HG03378 (cell line): ENCODE data around the gene SARS1.

ENCODE experiments used
- ATAC-seq: cut with Tn5 transposase; IDR thresholded peaks from one replicate; pipeline ENCODE4 v1.9.1; 2021; ENCODE audit warnings: mild to moderate bottlenecking, moderate library complexity; ENCODE audit not compliant: unreplicated experiment

Gene SARS1

DNA sequence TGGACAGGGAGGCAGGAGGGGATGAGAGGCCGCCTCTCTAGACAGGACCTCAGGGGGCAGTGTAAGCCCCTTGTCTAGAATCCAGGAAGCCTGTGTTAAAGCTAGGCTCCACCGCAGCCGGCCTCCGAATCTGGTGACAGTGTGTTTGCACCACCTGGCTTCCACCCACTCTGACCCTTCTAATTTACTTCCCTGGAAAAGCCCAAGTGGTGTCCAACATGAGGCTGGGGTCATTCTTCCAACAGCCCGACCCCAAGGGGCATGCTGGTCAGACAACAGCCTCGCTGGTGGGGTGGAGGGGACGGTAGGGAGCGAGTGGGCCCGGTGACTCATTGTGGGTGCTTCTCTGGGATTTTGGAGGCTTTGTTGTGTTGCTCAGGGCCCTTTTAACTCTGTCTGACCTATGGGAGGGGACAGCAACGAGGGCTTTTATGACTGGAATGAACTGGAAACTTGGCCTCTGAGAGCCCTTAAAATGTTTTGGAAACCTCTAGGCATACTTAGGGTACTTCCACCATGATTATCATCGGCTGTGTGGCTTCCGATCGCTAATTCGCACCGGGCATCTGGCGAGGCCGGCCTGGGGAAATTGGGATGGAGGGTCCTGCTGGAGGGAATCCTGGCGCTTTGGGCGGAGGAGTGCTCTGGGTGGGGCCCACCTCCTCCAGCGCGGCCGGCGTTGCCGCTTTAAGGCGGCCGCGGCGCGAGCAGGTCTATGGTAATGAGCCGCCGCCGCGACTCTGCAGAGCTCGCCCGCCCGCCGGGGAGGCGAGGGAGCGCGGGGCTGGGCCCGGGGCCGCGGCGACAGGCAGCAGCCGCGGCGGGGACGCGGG, 35.3 kb downstream of the SARS1 start, which contains the start of gene CELSR2:
TSS of gene CELSR2 (plus strand) at position 743 of the 833 bp plus-strand sequence. CDS start 541 bp downstream, outside the sequence.
- no peak for ATAC-seq

DNA sequence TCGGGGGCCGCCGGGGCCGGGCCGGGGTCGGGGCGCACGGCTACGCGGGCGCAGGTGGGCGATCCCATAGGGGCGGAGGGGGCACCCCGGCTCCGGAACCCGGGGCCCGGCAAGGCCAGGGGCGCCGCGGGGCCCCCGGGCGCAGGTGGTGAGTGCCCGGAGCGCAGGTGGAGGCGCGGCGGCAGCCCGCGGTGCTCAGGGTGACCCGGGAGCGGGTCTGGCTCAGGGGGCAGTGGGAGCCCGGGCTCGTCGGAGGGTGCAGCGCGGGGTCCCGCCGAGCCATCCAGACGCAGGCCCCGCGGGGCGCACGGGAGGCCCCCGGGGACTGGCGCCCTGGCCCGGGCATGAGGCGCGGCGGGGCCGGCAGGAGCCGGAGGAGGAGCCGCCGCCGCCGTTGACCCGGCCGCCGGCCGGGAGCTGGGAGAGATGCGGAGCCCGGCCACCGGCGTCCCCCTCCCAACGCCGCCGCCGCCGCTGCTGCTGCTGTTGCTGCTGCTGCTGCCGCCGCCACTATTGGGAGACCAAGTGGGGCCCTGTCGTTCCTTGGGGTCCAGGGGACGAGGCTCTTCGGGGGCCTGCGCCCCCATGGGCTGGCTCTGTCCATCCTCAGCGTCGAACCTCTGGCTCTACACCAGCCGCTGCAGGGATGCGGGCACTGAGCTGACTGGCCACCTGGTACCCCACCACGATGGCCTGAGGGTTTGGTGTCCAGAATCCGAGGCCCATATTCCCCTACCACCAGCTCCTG, 36.1 kb downstream of the SARS1 start:
- ATAC-seq: no peak

DNA sequence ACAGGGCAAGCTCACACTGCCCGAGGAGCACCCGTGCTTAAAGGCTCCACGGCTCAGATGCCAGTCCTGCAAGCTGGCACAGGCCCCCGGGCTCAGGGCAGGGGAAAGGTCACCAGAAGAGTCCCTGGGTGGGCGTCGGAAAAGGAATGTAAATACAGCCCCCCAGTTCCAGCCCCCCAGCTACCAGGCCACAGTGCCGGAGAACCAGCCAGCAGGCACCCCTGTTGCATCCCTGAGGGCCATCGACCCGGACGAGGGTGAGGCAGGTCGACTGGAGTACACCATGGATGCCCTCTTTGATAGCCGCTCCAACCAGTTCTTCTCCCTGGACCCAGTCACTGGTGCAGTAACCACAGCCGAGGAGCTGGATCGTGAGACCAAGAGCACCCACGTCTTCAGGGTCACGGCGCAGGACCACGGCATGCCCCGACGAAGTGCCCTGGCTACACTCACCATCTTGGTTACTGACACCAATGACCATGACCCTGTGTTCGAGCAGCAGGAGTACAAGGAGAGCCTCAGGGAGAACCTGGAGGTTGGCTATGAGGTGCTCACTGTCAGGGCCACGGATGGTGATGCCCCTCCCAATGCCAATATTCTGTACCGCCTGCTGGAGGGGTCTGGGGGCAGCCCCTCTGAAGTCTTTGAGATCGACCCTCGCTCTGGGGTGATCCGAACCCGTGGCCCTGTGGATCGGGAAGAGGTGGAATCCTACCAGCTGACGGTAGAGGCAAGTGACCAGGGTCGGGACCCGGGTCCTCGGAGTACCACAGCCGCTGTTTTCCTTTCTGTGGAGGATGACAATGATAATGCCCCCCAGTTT, 36.9 kb downstream of the SARS1 start:
- ATAC-seq: no peak

DNA sequence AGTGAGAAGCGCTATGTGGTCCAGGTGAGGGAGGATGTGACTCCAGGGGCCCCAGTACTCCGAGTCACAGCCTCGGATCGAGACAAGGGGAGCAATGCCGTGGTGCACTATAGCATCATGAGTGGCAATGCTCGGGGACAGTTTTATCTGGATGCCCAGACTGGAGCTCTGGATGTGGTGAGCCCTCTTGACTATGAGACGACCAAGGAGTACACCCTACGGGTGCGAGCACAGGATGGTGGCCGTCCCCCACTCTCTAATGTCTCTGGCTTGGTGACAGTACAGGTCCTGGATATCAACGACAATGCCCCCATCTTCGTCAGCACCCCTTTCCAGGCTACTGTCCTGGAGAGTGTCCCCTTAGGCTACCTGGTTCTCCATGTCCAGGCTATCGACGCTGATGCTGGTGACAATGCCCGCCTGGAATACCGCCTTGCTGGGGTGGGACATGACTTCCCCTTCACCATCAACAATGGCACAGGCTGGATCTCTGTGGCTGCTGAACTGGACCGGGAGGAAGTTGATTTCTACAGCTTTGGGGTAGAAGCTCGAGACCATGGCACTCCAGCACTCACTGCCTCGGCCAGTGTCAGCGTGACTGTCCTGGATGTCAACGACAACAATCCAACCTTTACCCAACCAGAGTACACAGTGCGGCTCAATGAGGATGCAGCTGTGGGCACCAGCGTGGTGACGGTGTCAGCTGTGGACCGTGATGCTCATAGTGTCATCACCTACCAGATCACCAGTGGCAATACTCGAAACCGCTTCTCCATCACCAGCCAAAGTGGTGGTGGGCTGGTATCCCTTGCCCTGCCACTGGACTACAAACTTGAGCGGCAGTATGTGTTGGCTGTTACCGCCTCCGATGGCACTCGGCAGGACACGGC, 37.8 kb downstream of the SARS1 start:
- no peak for ATAC-seq

DNA sequence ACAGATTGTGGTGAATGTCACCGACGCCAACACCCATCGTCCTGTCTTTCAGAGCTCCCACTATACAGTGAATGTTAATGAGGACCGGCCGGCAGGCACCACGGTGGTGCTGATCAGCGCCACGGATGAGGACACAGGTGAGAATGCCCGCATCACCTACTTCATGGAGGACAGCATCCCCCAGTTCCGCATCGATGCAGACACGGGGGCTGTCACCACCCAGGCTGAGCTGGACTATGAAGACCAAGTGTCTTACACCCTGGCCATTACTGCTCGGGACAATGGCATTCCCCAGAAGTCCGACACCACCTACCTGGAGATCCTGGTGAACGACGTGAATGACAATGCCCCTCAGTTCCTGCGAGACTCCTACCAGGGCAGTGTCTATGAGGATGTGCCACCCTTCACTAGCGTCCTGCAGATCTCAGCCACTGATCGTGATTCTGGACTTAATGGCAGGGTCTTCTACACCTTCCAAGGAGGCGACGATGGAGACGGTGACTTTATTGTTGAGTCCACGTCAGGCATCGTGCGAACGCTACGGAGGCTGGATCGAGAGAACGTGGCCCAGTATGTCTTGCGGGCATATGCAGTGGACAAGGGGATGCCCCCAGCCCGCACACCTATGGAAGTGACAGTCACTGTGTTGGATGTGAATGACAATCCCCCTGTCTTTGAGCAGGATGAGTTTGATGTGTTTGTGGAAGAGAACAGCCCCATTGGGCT, 38.6 kb downstream of the SARS1 start:
- no peak for ATAC-seq

DNA sequence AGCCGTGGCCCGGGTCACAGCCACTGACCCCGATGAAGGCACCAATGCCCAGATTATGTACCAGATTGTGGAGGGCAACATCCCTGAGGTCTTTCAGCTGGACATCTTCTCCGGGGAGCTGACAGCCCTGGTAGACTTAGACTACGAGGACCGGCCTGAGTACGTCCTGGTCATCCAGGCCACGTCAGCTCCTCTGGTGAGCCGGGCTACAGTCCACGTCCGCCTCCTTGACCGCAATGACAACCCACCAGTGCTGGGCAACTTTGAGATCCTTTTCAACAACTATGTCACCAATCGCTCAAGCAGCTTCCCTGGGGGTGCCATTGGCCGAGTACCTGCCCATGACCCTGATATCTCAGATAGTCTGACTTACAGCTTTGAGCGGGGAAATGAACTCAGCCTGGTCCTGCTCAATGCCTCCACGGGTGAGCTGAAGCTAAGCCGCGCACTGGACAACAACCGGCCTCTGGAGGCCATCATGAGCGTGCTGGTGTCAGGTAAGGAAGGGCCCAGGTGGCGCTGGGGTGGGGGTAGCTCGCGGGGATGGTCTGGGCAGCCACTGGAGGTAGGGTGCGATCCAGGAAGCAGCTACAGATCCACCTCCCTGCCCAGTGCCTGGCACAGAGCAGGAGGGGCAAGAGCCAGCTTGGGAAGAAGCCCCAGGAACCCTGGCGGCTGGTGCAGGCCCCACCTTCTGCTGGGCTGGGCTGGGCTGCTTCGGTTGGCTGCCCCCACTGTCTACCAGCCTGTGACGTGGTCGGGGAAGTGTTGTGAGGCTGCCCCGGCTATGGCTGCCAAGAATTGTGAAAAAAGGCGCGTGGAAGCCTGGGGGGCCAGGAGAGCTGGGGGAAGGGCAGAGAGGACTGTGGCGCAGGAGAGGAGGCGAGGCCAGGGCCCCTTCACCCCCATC, 39.4 kb downstream of the SARS1 start:
- no peak for ATAC-seq

DNA sequence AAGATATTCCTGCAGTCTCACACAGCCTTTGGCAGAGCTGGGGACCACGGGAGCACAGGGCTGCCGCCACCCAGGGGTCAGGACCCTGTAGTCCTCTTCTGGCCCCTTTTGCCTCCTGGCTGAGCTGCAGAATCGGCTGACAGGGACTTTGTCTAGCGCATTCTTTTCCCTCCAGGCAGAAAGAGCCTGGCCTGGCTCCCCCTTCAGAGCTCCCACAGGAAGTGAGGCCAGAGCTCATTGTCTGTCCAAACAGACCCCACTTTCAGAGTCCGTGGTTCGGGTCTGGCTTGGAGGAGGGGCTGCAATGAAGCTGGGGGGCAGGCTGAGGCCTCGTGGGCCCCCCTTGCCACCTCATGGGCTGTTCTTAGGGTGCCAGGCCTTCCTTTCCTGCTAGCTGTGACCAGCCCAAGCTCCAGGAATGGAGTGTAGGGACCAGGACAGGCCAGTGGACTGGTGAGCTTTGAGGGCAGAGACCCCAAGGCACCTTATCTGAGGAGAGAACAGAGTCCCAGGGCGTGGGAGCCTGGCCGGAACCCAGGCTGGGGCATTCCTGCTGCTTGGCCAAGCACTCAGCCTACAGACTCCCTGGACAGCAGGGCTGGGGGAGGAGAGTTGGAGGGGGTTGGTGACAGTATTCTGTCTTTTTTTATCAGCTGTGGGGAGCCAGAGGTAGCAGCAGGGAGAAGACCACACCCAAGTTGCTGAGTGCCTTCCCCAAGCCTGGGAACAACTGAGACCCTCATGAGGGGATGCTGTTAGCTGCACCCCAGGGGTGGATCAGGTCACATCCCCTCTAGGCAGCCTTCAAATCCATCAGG, 40.3 kb downstream of the SARS1 start:
- no peak for ATAC-seq

DNA sequence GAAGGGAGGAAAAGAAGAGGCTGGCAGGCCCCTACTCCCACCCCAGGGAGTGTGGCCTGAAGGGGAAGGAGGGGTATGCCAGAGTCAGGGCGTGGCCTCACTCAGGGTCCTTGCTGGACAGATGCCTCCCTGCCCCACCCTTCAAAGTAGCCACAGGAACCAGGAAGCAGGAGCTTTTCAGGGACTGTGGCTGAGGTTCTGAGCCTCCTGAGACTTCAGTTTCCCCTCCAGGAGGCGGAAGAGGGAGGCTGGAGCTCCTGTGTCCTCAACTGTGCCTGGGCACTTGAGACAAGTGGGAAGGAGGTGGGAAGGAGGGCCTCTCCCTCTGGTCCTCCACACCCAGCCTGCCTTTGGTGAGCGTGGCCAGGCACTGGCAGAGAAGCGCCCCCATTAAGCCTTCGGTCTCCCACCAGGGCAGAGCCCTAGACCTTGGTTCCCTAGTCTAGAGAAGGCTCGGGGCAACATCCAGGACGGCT, 40.9 kb downstream of the SARS1 start:
- no peak for ATAC-seq

DNA sequence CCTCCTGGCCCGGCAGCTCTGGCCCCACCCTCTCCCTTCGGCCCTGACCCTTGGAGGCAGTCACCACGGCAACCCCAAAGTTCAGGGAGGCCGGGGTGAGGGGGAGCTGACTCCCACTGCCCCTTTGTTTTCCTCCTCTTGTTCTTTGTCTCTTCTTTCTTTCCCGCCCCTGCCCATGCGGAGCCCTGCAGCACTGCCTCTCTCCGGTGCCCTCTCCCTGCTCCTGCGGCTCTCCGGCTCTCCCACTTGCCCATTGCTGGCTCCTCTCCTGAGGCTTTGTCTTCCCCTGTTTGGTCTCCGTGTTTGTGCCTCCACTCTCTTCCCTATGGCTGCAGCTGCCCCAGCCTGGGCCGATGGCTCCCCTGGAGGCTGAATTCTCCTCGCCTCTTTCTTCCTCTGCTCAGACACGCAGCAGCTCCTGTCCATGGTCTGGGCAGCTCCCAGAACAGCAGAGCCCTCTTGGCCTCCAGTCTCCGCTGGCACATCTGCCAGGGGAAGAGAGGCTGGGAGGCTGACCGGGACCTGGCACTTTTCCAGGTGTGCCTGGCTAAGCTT, 41.5 kb downstream of the SARS1 start:
- ATAC-seq: no peak

DNA sequence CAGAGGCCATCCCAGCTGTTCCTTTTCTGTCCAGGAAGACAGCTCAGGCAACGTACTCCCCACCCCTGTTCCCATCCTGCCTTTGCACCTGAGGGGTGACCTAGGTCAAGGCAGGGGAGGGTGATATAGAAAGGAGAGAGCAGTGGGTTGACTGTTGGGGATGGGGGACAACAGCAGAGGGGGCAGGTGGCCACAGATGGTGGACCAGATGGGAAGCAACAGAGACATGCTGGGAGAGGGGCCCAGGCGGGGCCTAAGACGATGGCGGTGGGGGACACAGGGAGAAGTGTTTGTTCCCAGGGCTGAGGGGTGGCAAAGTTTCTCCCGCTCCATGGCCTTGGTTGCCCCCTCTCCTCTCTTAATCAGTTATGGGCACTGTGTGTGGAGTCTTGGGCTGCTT, 42.0 kb downstream of the SARS1 start:
- ATAC-seq: no peak

DNA sequence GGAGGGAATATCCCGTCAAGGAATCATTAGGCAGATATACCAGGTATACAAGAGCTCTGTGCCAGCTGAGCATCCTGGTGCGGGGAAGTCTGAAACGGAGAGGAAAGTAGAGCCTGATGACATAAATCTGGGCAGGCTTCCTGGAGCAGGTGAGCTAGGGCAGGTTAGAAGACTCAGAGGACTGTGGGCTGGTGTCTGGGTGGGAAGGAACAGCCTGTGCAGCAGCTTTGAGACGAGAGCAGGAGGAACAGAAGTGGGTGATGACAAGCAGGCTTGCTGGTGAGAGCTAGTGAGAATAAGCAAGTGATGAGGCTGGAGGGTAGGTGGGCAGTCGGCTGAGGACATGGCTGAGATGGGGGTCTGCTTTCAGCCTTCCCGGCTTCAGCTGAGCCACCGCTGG, 42.4 kb downstream of the SARS1 start:
- ATAC-seq: no peak

DNA sequence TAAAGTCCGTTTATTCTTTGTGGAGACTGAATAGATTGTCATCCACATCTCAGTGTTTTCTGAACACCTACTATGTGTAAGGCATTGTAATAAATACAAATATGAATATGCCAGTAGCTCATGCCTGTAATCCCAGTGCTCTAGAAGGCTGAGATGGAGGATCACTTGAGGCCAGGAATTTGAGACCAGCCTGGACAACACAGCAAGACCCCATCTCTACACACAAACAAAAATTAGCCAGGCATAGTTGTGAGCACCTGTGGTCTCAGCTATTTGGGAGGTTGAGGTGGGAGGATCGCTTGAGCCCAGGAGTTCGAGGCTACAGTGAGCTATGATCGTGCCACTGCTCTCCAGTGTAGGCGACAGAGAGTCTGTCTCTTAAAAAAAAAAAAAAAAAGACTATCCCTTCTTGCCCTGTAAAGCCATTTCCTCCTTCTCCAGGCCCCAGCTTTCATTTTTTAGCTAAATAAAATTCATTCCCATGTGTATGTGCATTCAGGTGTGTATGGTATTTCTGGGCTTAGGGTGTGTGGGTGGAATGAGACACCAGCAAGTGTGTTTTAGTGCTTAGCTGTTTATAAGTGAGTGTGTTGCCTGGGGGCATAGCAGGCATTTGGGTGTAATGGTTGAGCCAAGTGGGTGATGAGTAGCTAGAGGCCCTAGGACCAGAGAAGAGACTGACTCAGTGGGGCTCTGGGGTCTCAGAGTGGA, 43.4 kb downstream of the SARS1 start:
- ATAC-seq: no peak

DNA sequence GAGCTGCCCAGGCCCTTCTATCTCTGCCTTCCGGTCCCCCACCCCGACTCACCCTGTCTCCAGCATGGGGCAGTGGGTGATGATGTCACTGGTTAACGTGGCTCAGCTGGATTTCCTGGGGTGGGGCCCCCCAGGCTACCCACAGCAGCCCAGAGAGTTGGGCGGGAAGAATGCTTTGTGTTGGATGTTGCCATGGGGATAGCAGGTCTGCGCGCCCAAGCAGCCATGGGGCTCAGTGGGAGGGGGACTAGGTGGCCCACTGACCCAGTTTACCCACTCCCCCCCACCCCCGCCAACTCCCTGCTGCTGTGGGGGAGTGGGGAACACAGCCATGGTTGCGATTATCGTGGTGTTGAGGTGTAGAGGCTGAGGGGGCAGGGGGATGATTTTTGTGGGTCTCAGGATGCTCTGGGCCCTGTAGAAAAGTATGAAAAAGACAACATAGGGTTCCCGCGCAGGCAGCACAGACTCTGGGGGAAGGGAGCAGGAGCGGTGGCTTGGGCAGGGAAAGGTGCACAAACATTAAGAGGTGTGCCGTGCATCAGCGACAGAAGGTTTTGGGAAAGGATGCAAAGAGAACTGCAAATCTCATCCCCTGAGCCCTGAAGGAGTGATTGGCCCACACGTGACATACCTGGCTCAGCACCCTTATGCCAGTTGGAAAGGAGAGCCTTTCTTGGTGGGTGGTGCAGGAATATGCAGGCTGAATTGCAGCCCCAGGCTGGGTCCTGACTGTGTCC, 44.1 kb downstream of the SARS1 start:
- ATAC-seq: no peak

DNA sequence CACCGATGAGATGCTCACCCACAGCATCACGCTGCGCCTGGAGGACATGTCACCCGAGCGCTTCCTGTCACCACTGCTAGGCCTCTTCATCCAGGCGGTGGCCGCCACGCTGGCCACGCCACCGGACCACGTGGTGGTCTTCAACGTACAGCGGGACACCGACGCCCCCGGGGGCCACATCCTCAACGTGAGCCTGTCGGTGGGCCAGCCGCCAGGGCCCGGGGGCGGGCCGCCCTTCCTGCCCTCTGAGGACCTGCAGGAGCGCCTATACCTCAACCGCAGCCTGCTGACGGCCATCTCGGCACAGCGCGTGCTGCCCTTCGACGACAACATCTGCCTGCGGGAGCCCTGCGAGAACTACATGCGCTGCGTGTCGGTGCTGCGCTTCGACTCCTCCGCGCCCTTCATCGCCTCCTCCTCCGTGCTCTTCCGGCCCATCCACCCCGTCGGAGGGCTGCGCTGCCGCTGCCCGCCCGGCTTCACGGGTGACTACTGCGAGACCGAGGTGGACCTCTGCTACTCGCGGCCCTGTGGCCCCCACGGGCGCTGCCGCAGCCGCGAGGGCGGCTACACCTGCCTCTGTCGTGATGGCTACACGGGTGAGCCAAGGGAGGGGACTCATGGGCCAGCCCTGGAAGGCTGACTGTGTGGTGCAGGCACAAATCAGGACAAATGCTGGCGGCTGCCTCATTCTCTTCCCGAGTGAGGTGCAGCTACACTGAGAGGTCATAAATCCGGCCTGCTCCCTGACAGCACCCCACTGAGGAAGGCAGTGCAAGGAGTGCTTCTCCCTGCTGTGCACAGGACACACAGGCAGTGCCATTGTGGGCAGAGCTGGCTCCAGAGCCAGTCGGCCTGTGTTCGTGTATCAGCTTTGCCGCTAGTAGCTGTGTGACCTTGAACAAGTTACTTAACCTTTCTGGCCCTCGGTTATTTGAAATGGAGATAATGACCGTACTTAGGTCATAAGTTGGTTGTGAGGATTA, 45.1 kb downstream of the SARS1 start:
- no peak for ATAC-seq
